HepG2 (cell line): Measurements from ENCODE around the gene ESRP2. TPM values are rescaled to one million over a fixed set of nuclear protein-coding genes. Genes with fewer than 3 reads are reported as not detected.

Source experiments
- BCLAF1 ChIP-seq: fragments of 450-650 bp; IDR thresholded peaks from 2 replicates; pipeline ENCODE4 v1.6.1; 2017; ENCODE audit warnings: mild to moderate bottlenecking
- ELF1 ChIP-seq: sonication (generic); formaldehyde crosslinking; IDR thresholded peaks from 2 replicates; pipeline ENCODE4 v1.4.0; 2020; ENCODE audit warnings: missing genetic modification reagents
- GATAD2A ChIP-seq: IDR thresholded peaks from 2 replicates; pipeline ENCODE4 v1.6.1; 2016
- GTF2F1 ChIP-seq: fragments of 150-350 bp; IDR thresholded peaks from 2 replicates; pipeline ENCODE4 v1.6.1; 2014; ENCODE audit warnings: low read length
- HOXA7 ChIP-seq: sonication (generic); formaldehyde crosslinking; IDR thresholded peaks from 2 replicates; pipeline ENCODE4 v1.8.1; 2022; ENCODE audit warnings: mild to moderate bottlenecking, missing genetic modification reagents, moderate library complexity
- KLF12 ChIP-seq: sonication (generic); formaldehyde crosslinking; IDR thresholded peaks from 2 replicates; pipeline ENCODE4 v1.4.0; 2020; ENCODE audit warnings: missing genetic modification reagents, borderline replicate concordance
- MAFK ChIP-seq, 2 experiments: IDR thresholded peaks in 1 of 2; conservative IDR thresholded peaks in 1 of 2; 2 replicates each; pipeline ENCODE4 v1.6.1; 2011; ENCODE audit warnings: improper control_type of control experiment in 2 of 2, low read length in 2 of 2
- MTF2 ChIP-seq: sonication (generic); formaldehyde crosslinking; IDR thresholded peaks from 2 replicates; pipeline ENCODE4 v1.5.0; 2020; ENCODE audit warnings: missing genetic modification reagents, borderline replicate concordance
- NCOA2 ChIP-seq: sonication (generic); formaldehyde crosslinking; IDR thresholded peaks from 2 replicates; pipeline ENCODE4 v1.8.0; 2022; ENCODE audit warnings: inconsistent platforms
- PHF5A ChIP-seq: IDR thresholded peaks from one replicate; pipeline ENCODE4 v1.6.1; 2018; ENCODE audit warnings: low read depth, missing genetic modification reagents; ENCODE audit not compliant: unreplicated experiment
- PLSCR1 ChIP-seq: sonication (generic); formaldehyde crosslinking; IDR thresholded peaks from 2 replicates; pipeline ENCODE4 v1.5.0; 2020; ENCODE audit warnings: missing genetic modification reagents, mild to moderate bottlenecking, borderline replicate concordance
- POLR2G ChIP-seq: fragments of 200-400 bp; formaldehyde crosslinking; IDR thresholded peaks from 2 replicates; pipeline ENCODE4 v1.6.1; 2018; ENCODE audit warnings: mild to moderate bottlenecking, low read depth, low read length, moderate library complexity
- RBFOX2 ChIP-seq: fragments of 200-400 bp; formaldehyde crosslinking; IDR thresholded peaks from 2 replicates; pipeline ENCODE4 v1.6.1; 2017; ENCODE audit warnings: low read depth, mild to moderate bottlenecking, low read length
- SP2 ChIP-seq: sonication (generic); formaldehyde crosslinking; IDR thresholded peaks from 2 replicates; pipeline ENCODE4 v1.5.1; 2020; ENCODE audit warnings: mild to moderate bottlenecking, missing genetic modification reagents
- SUZ12 ChIP-seq: fragments of 150-350 bp; IDR thresholded peaks from 2 replicates; pipeline ENCODE4 v1.6.1; 2014; ENCODE audit warnings: low read depth, low read length
- UBTF ChIP-seq: sonication (generic); formaldehyde crosslinking; IDR thresholded peaks from 2 replicates; pipeline ENCODE4 v1.4.0; 2020; ENCODE audit warnings: mild to moderate bottlenecking, missing genetic modification reagents
- ZFP41 ChIP-seq: sonication (generic); formaldehyde crosslinking; IDR thresholded peaks from 2 replicates; pipeline ENCODE4 v1.4.0; 2020; ENCODE audit warnings: mild to moderate bottlenecking, missing genetic modification reagents, borderline replicate concordance
- ZFYVE20 ChIP-seq: sonication (generic); formaldehyde crosslinking; IDR thresholded peaks from 2 replicates; pipeline ENCODE4 v1.8.0; 2023; ENCODE audit warnings: low read depth, mild to moderate bottlenecking, moderate library complexity, missing genetic modification reagents, borderline replicate concordance
- ZNF10 ChIP-seq: sonication (generic); formaldehyde crosslinking; IDR thresholded peaks from 2 replicates; pipeline ENCODE4 v1.4.0; 2020; ENCODE audit warnings: mild to moderate bottlenecking, low read depth, missing genetic modification reagents, borderline replicate concordance
- ZNF143 ChIP-seq: sonication (generic); formaldehyde crosslinking; IDR thresholded peaks from 2 replicates; pipeline ENCODE4 v1.4.0; 2020; ENCODE audit warnings: missing genetic modification reagents
- ZNF274 ChIP-seq: sonication (generic); formaldehyde crosslinking; IDR thresholded peaks from 2 replicates; pipeline ENCODE4 v1.5.1; 2020; ENCODE audit warnings: mild to moderate bottlenecking, missing genetic modification reagents
- ZNF382 ChIP-seq: sonication (generic); formaldehyde crosslinking; IDR thresholded peaks from 2 replicates; pipeline ENCODE4 v1.5.0; 2020; ENCODE audit warnings: missing genetic modification reagents, mild to moderate bottlenecking, borderline replicate concordance
- ZNF484 ChIP-seq: sonication (generic); formaldehyde crosslinking; IDR thresholded peaks from 2 replicates; pipeline ENCODE4 v1.5.1; 2020; ENCODE audit warnings: mild to moderate bottlenecking, low read depth, missing genetic modification reagents, borderline replicate concordance
- ZNF644 ChIP-seq: IDR thresholded peaks from 2 replicates; pipeline ENCODE4 v1.6.1; 2016; ENCODE audit warnings: low read depth
- ZNF766 ChIP-seq: sonication (generic); formaldehyde crosslinking; IDR thresholded peaks from 2 replicates; pipeline ENCODE4 v1.5.0; 2020; ENCODE audit warnings: missing genetic modification reagents, borderline replicate concordance
- polyA plus RNA-seq, 8 experiments: library from polyadenylated mRNA; depleted of rRNA in 3 of 8; stranded (reverse) in 7 of 8; unstranded in 1 of 8; fragments of >200 nt; fragmentation: Illumina TruSeq in 4 of 8; extraction: Trizol in 4 of 8; gene quantifications; 2 replicates each; pipeline versions ENCODE4 v1.2.1 to v1.2.3, GENCODE V29; 2011 to 2016; ENCODE audit warnings: low read depth in 4 of 8, missing spikeins in 1 of 8, mixed read lengths in 1 of 8; ENCODE audit not compliant: insufficient read depth in 1 of 8
- total RNA-seq, 5 experiments: library from RNA; depleted of rRNA; stranded (reverse); fragments of >200 nt; fragmentation: Illumina TruSeq; extraction: Trizol; gene quantifications; 2 replicates each; pipeline ENCODE4 v1.2.3, GENCODE V29; 2016; ENCODE audit warnings: low read depth in 1 of 5

The ESRP2 gene
- total and polyA plus RNA-seq, 2 of the 13 experiments (the other 11 are each of a cell fraction or from before 2014, with no cell fraction given): 21.1 to 32.4 TPM

- TF ChIP-seq ZNF274 (no peak), GTF2F1 (no peak), NCOA2 (CRISPR knock-in tag) (no peak; the same call in none of the 2 replicates), ZFYVE20 (CRISPR knock-in tag) (no peak), PLSCR1 (CRISPR knock-in tag) (no peak), SUZ12 (no peak; the same call in 1 of the 2 replicates), ZNF484 (no peak), ZNF10 (no peak), RBFOX2 (peak; percentile 77), UBTF (peak; percentile 70), BCLAF1 (no peak), MTF2 (CRISPR knock-in tag) (no peak), HOXA7 (CRISPR knock-in tag) (no peak), SP2 (CRISPR knock-in tag) (peak; percentile 92), ZNF644 (CRISPR knock-in tag) (no peak), GATAD2A (no peak), ZNF766 (CRISPR knock-in tag) (0 out of 2 replicates have a peak, but pooled peaks have one; percentile 47), KLF12 (CRISPR knock-in tag) (peak; percentile 92), ZNF143 (CRISPR knock-in tag) (0 out of 2 replicates have a peak, but pooled peaks have one; percentile 10), POLR2G (peak; percentile 67), ZFP41 (CRISPR knock-in tag) (no peak), PHF5A (no peak), ZNF382 (CRISPR knock-in tag) (no peak), ELF1 (CRISPR knock-in tag) (peak; percentile 95), MAFK (conservative IDR thresholded peaks at IDR 0.05 in 1 of 2, IDR thresholded peaks at IDR 0.05 in 1 of 2; ENCODE audit: low read length in 2 of 2) (no peak)
Measured at GRCh38 chr16:68244903-68245853, 9.3 kb upstream of the ESRP2 start, which contains the start of gene PLA2G15 (continued).
